ENCODE measurements around the gene MMEL1.

DNA sequence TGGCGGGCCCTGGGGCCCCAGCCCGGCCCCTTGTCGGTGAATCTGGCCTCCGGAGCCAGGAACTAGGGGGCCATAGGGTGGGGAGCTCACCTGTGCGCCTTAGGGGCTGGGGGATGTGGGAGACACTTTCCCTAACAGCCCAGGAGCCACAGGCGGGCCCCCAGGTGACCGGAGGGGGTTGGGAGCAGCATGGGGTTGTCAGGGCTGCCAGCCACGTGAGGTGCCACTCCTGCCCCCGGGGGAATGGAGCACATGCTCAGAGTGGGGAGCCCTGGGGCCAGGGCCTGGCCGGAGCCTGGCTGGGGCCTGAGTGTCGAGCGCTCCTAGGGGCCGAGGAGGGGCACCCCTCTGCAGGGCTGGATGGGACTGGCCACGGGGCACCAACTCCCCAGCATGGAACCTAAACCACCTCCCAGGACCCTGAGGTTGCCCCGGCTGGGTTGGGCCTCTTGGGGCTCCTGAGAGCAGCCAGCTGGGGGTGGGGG, 26.4 kb downstream of the MMEL1 start:
- TF ChIP-seq SP2 (tag by site-specific recombination; IDR thresholded peaks at IDR 0.05), result no peak
- TF ChIP-seq, protein P1, sequence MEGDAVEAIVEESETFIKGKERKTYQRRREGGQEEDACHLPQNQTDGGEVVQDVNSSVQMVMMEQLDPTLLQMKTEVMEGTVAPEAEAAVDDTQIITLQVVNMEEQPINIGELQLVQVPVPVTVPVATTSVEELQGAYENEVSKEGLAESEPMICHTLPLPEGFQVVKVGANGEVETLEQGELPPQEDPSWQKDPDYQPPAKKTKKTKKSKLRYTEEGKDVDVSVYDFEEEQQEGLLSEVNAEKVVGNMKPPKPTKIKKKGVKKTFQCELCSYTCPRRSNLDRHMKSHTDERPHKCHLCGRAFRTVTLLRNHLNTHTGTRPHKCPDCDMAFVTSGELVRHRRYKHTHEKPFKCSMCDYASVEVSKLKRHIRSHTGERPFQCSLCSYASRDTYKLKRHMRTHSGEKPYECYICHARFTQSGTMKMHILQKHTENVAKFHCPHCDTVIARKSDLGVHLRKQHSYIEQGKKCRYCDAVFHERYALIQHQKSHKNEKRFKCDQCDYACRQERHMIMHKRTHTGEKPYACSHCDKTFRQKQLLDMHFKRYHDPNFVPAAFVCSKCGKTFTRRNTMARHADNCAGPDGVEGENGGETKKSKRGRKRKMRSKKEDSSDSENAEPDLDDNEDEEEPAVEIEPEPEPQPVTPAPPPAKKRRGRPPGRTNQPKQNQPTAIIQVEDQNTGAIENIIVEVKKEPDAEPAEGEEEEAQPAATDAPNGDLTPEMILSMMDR (tag by site-specific recombination; IDR thresholded peaks at IDR 0.05), result no peak
- TF ChIP-seq, protein P2, sequence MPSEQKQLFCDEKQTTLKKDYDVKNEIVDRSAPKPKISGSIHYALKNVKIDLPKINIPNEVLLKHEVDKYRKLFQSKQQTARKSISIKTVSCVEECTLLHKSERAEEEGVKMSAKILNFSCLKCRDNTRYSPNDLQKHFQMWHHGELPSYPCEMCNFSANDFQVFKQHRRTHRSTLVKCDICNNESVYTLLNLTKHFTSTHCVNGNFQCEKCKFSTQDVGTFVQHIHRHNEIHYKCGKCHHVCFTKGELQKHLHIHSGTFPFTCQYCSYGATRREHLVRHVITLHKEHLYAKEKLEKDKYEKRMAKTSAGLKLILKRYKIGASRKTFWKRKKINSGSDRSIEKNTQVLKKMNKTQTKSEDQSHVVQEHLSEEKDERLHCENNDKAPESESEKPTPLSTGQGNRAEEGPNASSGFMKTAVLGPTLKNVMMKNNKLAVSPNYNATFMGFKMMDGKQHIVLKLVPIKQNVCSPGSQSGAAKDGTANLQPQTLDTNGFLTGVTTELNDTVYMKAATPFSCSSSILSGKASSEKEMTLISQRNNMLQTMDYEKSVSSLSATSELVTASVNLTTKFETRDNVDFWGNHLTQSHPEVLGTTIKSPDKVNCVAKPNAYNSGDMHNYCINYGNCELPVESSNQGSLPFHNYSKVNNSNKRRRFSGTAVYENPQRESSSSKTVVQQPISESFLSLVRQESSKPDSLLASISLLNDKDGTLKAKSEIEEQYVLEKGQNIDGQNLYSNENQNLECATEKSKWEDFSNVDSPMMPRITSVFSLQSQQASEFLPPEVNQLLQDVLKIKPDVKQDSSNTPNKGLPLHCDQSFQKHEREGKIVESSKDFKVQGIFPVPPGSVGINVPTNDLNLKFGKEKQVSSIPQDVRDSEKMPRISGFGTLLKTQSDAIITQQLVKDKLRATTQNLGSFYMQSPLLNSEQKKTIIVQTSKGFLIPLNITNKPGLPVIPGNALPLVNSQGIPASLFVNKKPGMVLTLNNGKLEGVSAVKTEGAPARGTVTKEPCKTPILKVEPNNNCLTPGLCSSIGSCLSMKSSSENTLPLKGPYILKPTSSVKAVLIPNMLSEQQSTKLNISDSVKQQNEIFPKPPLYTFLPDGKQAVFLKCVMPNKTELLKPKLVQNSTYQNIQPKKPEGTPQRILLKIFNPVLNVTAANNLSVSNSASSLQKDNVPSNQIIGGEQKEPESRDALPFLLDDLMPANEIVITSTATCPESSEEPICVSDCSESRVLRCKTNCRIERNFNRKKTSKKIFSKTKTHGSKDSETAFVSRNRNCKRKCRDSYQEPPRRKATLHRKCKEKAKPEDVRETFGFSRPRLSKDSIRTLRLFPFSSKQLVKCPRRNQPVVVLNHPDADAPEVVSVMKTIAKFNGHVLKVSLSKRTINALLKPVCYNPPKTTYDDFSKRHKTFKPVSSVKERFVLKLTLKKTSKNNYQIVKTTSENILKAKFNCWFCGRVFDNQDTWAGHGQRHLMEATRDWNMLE (tag by site-specific recombination; conservative IDR thresholded peaks at IDR 0.05; ENCODE audit: low read depth), result no peak
- no peak for TF ChIP-seq YY1 (tag by site-specific recombination; IDR thresholded peaks at IDR 0.05)
- no peak for TF ChIP-seq ZNF274 (IDR thresholded peaks at IDR 0.05; ENCODE audit: low read length)
- no peak for TF ChIP-seq ZNF274 (tag by site-specific recombination; IDR thresholded peaks at IDR 0.05; ENCODE audit: borderline replicate concordance)
